GM12878 (cell line): ENCODE results near the gene BUB3. TPM values are rescaled to one million over a fixed set of nuclear protein-coding genes. Genes with fewer than 3 reads are reported as not detected.

Experiments used
- ATAC-seq: fragments of 200-7000 bp; cut with Tn5 transposase; 3 replicates; pipeline ENCODE4 v1.9.1; 2020; ENCODE audit warnings: mild to moderate bottlenecking, moderate library complexity
- BruUV-seq: library from RNA; stranded (reverse); fragments of 400-500 nt; replicated peaks from 2 replicates; lab custom pipeline; 2021; lab: Mats Ljungman, UMichigan
- CTCF ChIA-PET: fragments of 300-600 bp; sonication (Branson Sonifier 250); formaldehyde crosslinking; extraction: SDS; loops from one replicate; lab custom pipeline; 2021; ENCODE audit warnings: inconsistent platforms; lab: Yijun Ruan, JAX
- POLR2A ChIA-PET: fragments of 350-600 bp; formaldehyde crosslinking; extraction: SDS; loops from one replicate; lab custom pipeline; 2021; ENCODE audit warnings: inconsistent platforms; lab: Charles Lee
- RAD21 ChIA-PET: fragments of 300-600 bp; sonication (Branson Sonifier 250); formaldehyde crosslinking; loops from one replicate; lab custom pipeline; 2023; ENCODE audit warnings: antibody characterized with exemption; ENCODE audit not compliant: unreplicated experiment; lab: Charles Lee
- SMC1A ChIA-PET: fragments of 300-600 bp; sonication (Branson Sonifier 250); formaldehyde crosslinking; loops from one replicate; lab custom pipeline; 2023; ENCODE audit not compliant: unreplicated experiment, uncharacterized antibody; lab: Charles Lee
- DNase-seq: peaks from one replicate; pipeline ENCODE4 v3.0.0-alpha.2; 2011; ENCODE audit warnings: low read depth, low spot score
- FAIRE-seq: peaks from 3 replicates; lab custom pipeline; 2011; peaks lifted over from hg19 to GRCh38; lab: Jason Lieb, UNC
- H2AFZ ChIP-seq: 2 replicates; pipeline ENCODE4 v1.6.0; 2011; ENCODE audit warnings: low read depth, low read length, control low read depth; ENCODE audit not compliant: control insufficient read depth
- H3K27ac ChIP-seq: 2 replicates; pipeline ENCODE4 v1.5.1; 2011; ENCODE audit warnings: control low read depth; ENCODE audit not compliant: control insufficient read depth, insufficient read depth
- H3K27me3 ChIP-seq, 2 experiments: replicated peaks in 1 of 2; 2 replicates each; pipeline versions ENCODE4 v1.6.0 to v1.6.1; 2011; ENCODE audit warnings: low read length in 1 of 2; ENCODE audit not compliant: control insufficient read depth in 2 of 2, insufficient read depth in 2 of 2
- H3K36me3 ChIP-seq, 2 experiments: 2 replicates each; pipeline ENCODE4 v1.5.1; 2011; ENCODE audit warnings: low read length in 1 of 2; ENCODE audit not compliant: control insufficient read depth in 2 of 2, insufficient read depth in 2 of 2
- H3K4me1 ChIP-seq: 2 replicates; pipeline ENCODE4 v1.6.1; 2011; ENCODE audit warnings: mild to moderate bottlenecking, low read length, moderate library complexity, mixed read lengths; ENCODE audit not compliant: control insufficient read depth, insufficient read depth
- H3K4me2 ChIP-seq: 2 replicates; pipeline ENCODE4 v1.6.0; 2011; ENCODE audit warnings: control low read depth; ENCODE audit not compliant: control insufficient read depth, insufficient read depth
- H3K4me3 ChIP-seq: fragments of 200-600 bp; sonication (generic); 2 replicates; pipeline ENCODE4 v1.5.1; 2016
- H3K79me2 ChIP-seq: 2 replicates; pipeline ENCODE4 v1.6.0; 2011; ENCODE audit warnings: low read length; ENCODE audit not compliant: control insufficient read depth, insufficient read depth
- H3K9ac ChIP-seq: 2 replicates; pipeline ENCODE4 v1.8.0; 2011; ENCODE audit warnings: low read length, control low read depth, mixed read lengths; ENCODE audit not compliant: control insufficient read depth, insufficient read depth
- H3K9me3 ChIP-seq: replicated peaks from 3 replicates; pipeline ENCODE4 v1.5.1; 2011; ENCODE audit warnings: mild to moderate bottlenecking, low read length; ENCODE audit not compliant: control insufficient read depth, insufficient read depth
- H4K20me1 ChIP-seq: 2 replicates; pipeline ENCODE4 v1.6.0; 2011; ENCODE audit not compliant: control insufficient read depth, insufficient read depth
- BACH1 ChIP-seq: fragments of 450-650 bp; IDR thresholded peaks from 2 replicates; pipeline ENCODE4 v1.6.1; 2017; ENCODE audit warnings: mild to moderate bottlenecking, borderline replicate concordance
- EGR1 ChIP-seq, 2 experiments: IDR thresholded peaks; 1 replicate in 1 of 2; 2 replicates in 1 of 2; pipeline ENCODE4 v1.6.1; 2011 to 2012; ENCODE audit warnings: low read depth in 2 of 2, low read length in 2 of 2, borderline replicate concordance in 1 of 2, mild to moderate bottlenecking in 1 of 2, moderate library complexity in 1 of 2
- ETV6 ChIP-seq, 2 experiments: fragments of 450-650 bp in 1 of 2; IDR thresholded peaks in 1 of 2; conservative IDR thresholded peaks in 1 of 2; 2 replicates each; pipeline ENCODE4 v1.6.1; 2014; ENCODE audit warnings: antibody characterized with exemption in 1 of 2, borderline replicate concordance in 1 of 2, low read depth in 1 of 2, mild to moderate bottlenecking in 1 of 2, moderate library complexity in 1 of 2
- GABPA ChIP-seq: IDR thresholded peaks from 2 replicates; pipeline ENCODE4 v1.6.1; 2014; ENCODE audit warnings: antibody characterized with exemption, low read depth, mild to moderate bottlenecking, inconsistent platforms
- HDAC6 ChIP-seq: fragments of 200-600 bp; sonication (generic); IDR thresholded peaks from one replicate; pipeline ENCODE4 v1.8.0; 2017; ENCODE audit warnings: antibody characterized with exemption; ENCODE audit not compliant: unreplicated experiment
- MTA2 ChIP-seq: fragments of 450-650 bp; IDR thresholded peaks from 2 replicates; pipeline ENCODE4 v1.6.1; 2016; ENCODE audit warnings: low read depth, mild to moderate bottlenecking, moderate library complexity
- SUZ12 ChIP-seq: fragments of 200-600 bp; sonication (generic); IDR thresholded peaks from one replicate; pipeline ENCODE4 v1.6.1; 2018; ENCODE audit warnings: antibody characterized with exemption, mild to moderate bottlenecking; ENCODE audit not compliant: unreplicated experiment
- WGBS: methylation state at CpG from one replicate; pipeline ENCODE4 v1.1.6; 2016; ENCODE audit warnings: low lambda C conversion rate; ENCODE audit not compliant: insufficient replicate concordance, insufficient coverage; ENCODE audit errors: missing lambda C conversion rate; 5-methylcytosine and 5-hydroxymethylcytosine counted together
- in situ Hi-C: fragments of 300-500 bp; cut with MboI; formaldehyde crosslinking; loops from 9 replicates; pipeline ENCODE4 v1.14.3; 2018; ENCODE audit warnings: mixed read lengths
- intact Hi-C: fragments of 100-400 bp; cut with micrococcal nuclease; formaldehyde crosslinking; loops from one replicate; pipeline ENCODE4 v1.14.2; 2022; ENCODE audit not compliant: unreplicated experiment
- polyA plus RNA-seq, 11 experiments: library from polyadenylated mRNA; depleted of rRNA in 4 of 11; unstranded in 6 of 11; stranded (reverse) in 5 of 11; fragments of >200 nt; fragmentation: Nextera tagmentation in 4 of 11; fragmentation: Illumina TruSeq in 1 of 11; extraction: Ambion mirVana in 4 of 11; extraction: Trizol in 1 of 11; gene quantifications; 1 replicate in 1 of 11; 2 replicates in 10 of 11; pipeline versions ENCODE4 v1.2.1 to v1.2.3, GENCODE V29; 2011 to 2016; ENCODE audit warnings: inconsistent platforms in 2 of 11, missing spikeins in 2 of 11, low read depth in 1 of 11
- total RNA-seq, 4 experiments: library from RNA; depleted of rRNA in 3 of 4; stranded (reverse); fragments of >200 nt in 3 of 4; fragmentation: Illumina TruSeq in 1 of 4; extraction: Trizol in 1 of 4; gene quantifications; 2 replicates each; pipeline versions ENCODE4 v1.2.1 to v1.2.3, GENCODE V29; 2013 to 2021
- TF ChIP-seq, protein P1 (sequence below): fragments of 450-650 bp; formaldehyde crosslinking; IDR thresholded peaks from 2 replicates; pipeline ENCODE4 v1.4.0; 2022; ENCODE audit warnings: mild to moderate bottlenecking, moderate library complexity
- TF ChIP-seq, protein P2 (sequence below): fragments of 450-650 bp; IDR thresholded peaks from 2 replicates; pipeline ENCODE4 v1.6.1; 2014; ENCODE audit warnings: mild to moderate bottlenecking
- TF ChIP-seq, protein P3 (sequence below): fragments of 450-650 bp; IDR thresholded peaks from 2 replicates; pipeline ENCODE4 v1.6.1; 2017; ENCODE audit warnings: mild to moderate bottlenecking, moderate library complexity
- TF ChIP-seq, protein P4 (sequence below): IDR thresholded peaks from 2 replicates; pipeline ENCODE4 v1.6.1; 2012; ENCODE audit warnings: low read depth, low read length, improper control_type of control experiment

BUB3 gene
- total and polyA plus RNA-seq, 10 of the 15 experiments (the other 5 are each of a cell fraction or from before 2014, with no cell fraction given): 260 to 1,126 (median 441) TPM

DNA sequence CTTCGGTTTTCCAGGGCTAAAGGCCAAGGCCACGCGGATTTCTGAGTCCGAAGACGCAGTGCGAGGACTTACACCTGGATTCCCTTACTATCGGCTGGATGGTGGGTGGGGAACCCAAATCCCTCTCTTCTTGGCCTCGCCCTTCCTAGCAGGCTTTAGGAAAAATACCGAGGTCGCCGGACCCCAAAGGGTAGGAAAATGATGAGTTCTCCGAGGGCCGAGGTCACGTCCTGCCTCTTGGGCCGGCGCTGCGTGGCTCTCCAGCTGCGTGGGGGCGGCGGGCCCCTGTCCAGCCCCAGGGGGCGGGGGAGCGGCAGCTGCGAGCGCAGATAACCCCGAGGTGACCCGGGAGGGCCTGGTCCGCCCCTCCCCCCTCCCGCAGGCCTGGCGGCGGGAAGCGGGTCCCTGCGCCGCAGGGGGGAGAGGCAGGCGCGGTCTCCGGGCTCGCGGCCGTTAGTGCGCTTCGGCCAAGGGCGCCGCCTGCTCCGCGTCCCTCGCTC is 19.2 kb upstream of the BUB3 start:
- Histone ChIP-seq H3K27ac (no peak overlapping the region), H3K27me3 (peaks cover 2 to 18% of the 10 kb centered on the region in 2 experiments; a peak in 3 of 4 replicates), H3K4me2 (peak overlapping the region; percentile 91), H3K4me1 (peaks cover 7% of the 10 kb centered on the region), H4K20me1 (no peaks in the 10 kb centered on the region), H3K36me3 (no peaks in the 10 kb centered on the region; a peak in 1 of 4 replicates), H2AFZ (no peak overlapping the region), H3K4me3 (peak overlapping the region; percentile 86), H3K79me2 (peaks cover 31% of the 10 kb centered on the region), H3K9ac (no peak overlapping the region), H3K9me3 (no peaks in the 10 kb centered on the region; the same call in 2 of the 3 replicates)
- BruUV-seq: no TSS peak
- TF ChIP-seq, protein P1, sequence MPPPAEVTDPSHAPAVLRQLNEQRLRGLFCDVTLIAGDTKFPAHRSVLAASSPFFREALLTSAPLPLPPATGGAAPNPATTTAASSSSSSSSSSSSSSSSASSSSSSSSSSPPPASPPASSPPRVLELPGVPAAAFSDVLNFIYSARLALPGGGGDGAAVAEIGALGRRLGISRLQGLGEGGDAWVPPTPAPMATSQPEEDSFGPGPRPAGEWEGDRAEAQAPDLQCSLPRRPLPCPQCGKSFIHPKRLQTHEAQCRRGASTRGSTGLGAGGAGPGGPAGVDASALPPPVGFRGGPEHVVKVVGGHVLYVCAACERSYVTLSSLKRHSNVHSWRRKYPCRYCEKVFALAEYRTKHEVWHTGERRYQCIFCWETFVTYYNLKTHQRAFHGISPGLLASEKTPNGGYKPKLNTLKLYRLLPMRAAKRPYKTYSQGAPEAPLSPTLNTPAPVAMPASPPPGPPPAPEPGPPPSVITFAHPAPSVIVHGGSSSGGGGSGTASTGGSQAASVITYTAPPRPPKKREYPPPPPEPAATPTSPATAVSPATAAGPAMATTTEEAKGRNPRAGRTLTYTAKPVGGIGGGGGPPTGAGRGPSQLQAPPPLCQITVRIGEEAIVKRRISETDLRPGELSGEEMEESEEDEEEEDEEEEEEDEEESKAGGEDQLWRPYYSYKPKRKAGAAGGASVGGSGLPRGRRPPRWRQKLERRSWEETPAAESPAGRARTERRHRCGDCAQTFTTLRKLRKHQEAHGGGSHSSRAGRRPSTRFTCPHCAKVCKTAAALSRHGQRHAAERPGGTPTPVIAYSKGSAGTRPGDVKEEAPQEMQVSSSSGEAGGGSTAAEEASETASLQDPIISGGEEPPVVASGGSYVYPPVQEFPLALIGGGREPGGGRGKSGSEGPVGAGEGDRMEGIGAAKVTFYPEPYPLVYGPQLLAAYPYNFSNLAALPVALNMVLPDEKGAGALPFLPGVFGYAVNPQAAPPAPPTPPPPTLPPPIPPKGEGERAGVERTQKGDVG (CRISPR knock-in tag): no peak
- TF ChIP-seq MTA2 (no peak), EGR1 (IDR thresholded peaks at IDR 0.05; ENCODE audit: borderline replicate concordance in 1 of 2, low read depth in 2 of 2, low read length in 2 of 2) (peak in 1 of 2 experiments; percentile 36; a peak in 1 of 3 replicates), HDAC6 (peak; percentile 22), ETV6 (conservative IDR thresholded peaks at IDR 0.05 in 1 of 2, IDR thresholded peaks at IDR 0.05 in 1 of 2; ENCODE audit: borderline replicate concordance in 1 of 2, low read depth in 1 of 2) (no peak), GABPA (no peak), SUZ12 (peak; percentile 44), BACH1 (no peak)
- TF ChIP-seq, protein P2, sequence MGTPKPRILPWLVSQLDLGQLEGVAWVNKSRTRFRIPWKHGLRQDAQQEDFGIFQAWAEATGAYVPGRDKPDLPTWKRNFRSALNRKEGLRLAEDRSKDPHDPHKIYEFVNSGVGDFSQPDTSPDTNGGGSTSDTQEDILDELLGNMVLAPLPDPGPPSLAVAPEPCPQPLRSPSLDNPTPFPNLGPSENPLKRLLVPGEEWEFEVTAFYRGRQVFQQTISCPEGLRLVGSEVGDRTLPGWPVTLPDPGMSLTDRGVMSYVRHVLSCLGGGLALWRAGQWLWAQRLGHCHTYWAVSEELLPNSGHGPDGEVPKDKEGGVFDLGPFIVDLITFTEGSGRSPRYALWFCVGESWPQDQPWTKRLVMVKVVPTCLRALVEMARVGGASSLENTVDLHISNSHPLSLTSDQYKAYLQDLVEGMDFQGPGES: no peak
- TF ChIP-seq, protein P3, sequence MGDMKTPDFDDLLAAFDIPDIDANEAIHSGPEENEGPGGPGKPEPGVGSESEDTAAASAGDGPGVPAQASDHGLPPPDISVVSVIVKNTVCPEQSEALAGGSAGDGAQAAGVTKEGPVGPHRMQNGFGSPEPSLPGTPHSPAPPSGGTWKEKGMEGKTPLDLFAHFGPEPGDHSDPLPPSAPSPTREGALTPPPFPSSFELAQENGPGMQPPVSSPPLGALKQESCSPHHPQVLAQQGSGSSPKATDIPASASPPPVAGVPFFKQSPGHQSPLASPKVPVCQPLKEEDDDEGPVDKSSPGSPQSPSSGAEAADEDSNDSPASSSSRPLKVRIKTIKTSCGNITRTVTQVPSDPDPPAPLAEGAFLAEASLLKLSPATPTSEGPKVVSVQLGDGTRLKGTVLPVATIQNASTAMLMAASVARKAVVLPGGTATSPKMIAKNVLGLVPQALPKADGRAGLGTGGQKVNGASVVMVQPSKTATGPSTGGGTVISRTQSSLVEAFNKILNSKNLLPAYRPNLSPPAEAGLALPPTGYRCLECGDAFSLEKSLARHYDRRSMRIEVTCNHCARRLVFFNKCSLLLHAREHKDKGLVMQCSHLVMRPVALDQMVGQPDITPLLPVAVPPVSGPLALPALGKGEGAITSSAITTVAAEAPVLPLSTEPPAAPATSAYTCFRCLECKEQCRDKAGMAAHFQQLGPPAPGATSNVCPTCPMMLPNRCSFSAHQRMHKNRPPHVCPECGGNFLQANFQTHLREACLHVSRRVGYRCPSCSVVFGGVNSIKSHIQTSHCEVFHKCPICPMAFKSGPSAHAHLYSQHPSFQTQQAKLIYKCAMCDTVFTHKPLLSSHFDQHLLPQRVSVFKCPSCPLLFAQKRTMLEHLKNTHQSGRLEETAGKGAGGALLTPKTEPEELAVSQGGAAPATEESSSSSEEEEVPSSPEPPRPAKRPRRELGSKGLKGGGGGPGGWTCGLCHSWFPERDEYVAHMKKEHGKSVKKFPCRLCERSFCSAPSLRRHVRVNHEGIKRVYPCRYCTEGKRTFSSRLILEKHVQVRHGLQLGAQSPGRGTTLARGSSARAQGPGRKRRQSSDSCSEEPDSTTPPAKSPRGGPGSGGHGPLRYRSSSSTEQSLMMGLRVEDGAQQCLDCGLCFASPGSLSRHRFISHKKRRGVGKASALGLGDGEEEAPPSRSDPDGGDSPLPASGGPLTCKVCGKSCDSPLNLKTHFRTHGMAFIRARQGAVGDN: no peak
- TF ChIP-seq, protein P4, sequence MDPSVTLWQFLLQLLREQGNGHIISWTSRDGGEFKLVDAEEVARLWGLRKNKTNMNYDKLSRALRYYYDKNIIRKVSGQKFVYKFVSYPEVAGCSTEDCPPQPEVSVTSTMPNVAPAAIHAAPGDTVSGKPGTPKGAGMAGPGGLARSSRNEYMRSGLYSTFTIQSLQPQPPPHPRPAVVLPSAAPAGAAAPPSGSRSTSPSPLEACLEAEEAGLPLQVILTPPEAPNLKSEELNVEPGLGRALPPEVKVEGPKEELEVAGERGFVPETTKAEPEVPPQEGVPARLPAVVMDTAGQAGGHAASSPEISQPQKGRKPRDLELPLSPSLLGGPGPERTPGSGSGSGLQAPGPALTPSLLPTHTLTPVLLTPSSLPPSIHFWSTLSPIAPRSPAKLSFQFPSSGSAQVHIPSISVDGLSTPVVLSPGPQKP: no peak
- SMC1A ChIA-PET: interaction anchor here (1.2 to 2.2 kb wide), 2 partner anchors 246 to 423 kb away, joined by 3 to 10 read pairs; no protein-coding TSS in a partner anchor
- POLR2A ChIA-PET: interaction anchor here (1.1 kb wide), 1 partner anchor 32 kb away, joined by 3 read pairs; no protein-coding TSS in a partner anchor
- RAD21 ChIA-PET: interaction anchor here (2.1 kb wide), 1 partner anchor 423 kb away, joined by 20 read pairs; no protein-coding TSS in a partner anchor
- ATAC-seq (no peak), FAIRE-seq (no peak), DNase-seq (no peak)
- CTCF ChIA-PET: interaction anchor here (1.2 to 4.3 kb wide), 4 partner anchors 19 to 423 kb away, joined by 3 to 33 read pairs (median 9); partner anchors contain the start of gene BUB3
- intact Hi-C loops (loop anchor here (5.0 kb wide), 1 partner anchor 257 kb away; no protein-coding TSS in a partner anchor), in situ Hi-C loops (loop anchor here (5.0 kb wide), 2 partner anchors 417 to 832 kb away; no protein-coding TSS in a partner anchor)
- 84% methylated on average over 33 of the region's 46 CpGs for WGBS
